ENCODE measurements around the gene KRTAP13-4.

The KRTAP13-4 gene, protein sequence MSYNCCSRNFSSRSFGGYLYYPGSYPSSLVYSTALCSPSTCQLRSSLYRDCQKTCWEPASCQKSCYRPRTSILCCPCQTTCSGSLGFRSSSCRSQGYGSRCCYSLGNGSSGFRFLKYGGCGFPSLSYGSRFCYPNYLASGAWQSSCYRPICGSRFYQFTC
- 0 reads per million in 4 experiments for total RNA-seq

DNA sequence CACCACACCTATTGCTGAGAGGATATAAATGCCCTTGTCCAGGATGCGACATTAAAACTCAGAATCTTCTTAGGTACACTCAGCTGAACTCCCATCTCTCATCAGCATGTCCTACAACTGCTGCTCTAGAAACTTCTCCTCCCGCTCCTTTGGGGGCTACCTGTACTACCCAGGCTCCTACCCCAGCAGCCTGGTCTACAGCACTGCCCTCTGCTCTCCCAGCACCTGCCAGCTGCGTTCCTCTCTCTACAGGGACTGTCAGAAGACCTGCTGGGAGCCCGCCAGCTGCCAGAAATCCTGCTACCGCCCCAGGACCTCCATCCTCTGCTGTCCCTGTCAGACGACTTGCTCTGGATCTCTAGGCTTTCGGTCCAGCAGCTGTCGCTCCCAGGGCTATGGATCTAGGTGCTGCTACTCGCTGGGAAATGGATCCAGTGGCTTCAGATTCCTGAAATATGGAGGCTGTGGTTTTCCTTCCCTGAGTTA is at the start of gene KRTAP13-4:
KRTAP13-4 (plus strand) TSS at position 51 of the 486 bp plus-strand sequence; CDS start at position 107, 56 bp downstream.
- no peak for DNase-seq

DNA sequence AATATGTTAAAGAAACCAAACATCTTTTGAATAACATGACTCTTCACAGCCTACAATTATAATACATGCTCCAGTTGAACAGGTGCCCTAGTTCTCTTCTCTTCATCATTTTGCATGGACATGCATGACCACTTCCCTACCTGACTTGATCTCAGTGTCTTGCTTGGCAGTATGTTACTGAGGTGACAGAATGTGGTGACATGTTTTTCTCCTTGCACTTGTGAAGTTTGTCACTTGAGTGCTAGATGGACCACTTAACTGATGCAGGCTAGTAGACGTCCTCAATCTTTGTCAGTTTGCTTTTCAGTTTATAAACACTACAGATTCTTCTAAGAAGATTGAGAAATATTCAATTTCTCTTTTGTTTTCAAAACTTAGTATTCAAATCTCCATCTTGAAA is 47.8 kb upstream of the KRTAP13-4 start:
- no peak for DNase-seq

DNA sequence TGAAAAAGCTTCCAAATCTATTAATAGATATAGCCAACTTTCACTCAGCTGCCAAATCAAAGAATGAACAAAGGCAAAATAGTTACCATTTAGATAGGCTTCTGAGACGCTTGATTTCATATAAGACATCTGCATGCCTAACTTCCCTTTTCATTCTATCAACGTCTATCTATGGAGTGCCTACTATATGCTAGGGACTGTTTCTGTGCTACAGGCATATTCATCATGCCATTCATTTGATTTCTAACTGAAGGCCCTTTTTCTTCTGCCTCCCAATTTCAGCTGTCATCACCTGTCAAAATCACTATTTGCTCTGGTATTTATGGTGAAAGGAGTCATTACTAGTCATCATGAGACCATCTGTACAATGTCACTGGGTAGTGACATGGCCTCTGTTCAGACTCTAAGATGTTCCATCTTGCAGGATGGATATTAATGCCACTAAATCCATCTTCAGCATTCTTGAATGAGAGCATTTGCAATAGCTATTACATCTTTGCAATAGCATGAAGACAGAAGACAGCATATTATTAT is 38.5 kb upstream of the KRTAP13-4 start:
- DNase-seq, result no peak

DNA sequence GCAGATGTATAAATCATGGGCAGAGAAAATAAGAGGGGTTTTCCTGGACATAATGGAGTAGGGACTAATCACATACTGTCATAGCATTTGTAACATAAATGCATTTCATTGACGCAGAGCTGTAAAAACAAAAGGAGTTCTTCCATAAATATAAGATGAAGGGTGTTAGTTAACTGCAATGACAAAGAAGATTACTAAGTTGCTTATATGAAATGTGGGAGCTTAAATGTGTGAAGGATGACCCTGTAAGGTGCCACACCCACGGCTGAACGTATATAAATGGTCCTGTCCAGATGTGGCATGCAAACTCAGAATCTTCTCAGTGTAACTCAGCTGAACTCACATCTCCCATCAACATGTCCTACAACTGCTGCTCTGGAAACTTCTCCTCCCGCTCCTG is 34.3 kb upstream of the KRTAP13-4 start, which contains the start of gene KRTAP13-1:
KRTAP13-1 (plus strand) TSS at position 301 of the 400 bp plus-strand sequence; CDS start at position 357, 56 bp downstream.
- DNase-seq, result no peak

GRCh38 chr21:30408782-30409494 is 21.1 kb upstream of the KRTAP13-4 start:
- DNase-seq, result no peak

DNA sequence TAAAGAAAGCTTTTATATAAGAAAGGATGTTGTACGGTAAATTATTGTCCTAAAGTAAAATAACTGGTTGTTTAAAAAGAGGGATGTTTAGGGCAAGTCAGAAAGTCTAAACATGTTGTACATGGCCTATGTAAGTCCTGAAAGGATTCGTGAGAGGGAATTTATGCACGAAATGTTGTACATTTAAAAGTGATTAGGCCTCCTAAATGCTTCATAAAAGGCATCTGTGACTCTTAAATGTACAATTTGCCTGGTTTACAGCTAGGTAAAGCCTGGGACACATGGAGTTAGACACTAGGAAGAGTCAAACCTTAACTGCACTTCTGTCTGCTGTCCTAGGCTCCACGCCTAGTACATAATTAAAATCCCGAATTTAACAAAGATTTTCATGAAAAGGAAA is 14.0 kb upstream of the KRTAP13-4 start:
- DNase-seq, result no peak

DNA sequence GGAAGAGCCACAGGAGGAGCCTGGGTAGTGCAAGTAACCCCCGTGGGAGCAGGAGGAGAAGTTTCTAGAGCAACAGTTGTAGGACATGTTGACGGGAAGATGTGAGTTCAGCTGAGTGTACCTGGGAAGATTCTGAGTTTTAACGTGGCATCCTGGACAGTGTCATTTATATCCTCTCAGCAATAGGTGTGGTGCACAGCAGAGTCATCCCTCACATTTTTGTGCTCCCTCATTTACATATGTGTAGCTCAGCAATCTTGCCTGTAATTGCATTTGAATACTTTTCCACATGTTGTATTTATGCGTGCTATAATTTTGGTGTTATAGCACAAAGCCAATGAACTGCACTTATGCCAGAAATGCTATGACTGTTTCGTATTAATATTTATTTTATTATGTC is 4.2 kb upstream of the KRTAP13-4 start, which contains the start of gene KRTAP13-3:
KRTAP13-3 (minus strand) TSS at position 101 of the 400 bp plus-strand sequence; CDS start at position 87, 14 bp downstream.
- no peak for DNase-seq

GRCh38 chr21:30426731-30427130 is 3.3 kb upstream of the KRTAP13-4 start:
- no peak for DNase-seq

DNA sequence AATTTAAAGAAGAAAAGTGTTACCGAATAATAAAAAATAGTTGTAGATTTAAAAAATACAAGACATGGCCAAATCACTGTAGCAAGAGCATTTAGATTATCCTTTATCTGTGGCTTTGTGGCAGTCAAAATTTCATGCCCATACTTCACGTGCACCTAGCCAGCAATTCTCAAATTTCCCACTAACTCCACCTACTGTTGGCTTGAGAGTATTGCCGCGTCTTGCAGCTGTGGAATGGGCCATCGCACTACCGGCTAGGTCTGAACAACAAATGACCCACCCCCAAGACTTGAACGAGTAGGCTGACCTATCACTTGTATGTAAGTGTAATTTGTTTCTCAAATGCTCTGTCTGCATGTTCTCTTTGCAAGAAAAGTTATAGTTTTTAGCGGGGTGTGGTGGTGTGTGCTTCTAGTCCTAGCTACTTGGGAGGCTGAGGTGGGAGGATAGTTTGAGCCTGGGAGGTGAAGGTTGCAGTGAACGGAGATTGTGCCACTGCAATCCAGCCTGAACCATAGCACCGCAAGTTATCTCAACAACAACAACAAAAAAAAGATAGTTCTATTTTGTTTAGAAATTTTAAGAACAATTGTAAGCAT is 4.1 kb downstream of the KRTAP13-4 start:
- DNase-seq, result no peak

- DNase-seq, result no peak
These were observed 7.1 kb downstream of the KRTAP13-4 start for GRCh38 chr21:30437010-30437565.

GRCh38 chr21:30439975-30440374 is 10.0 kb downstream of the KRTAP13-4 start, which contains the start of gene KRTAP15-1:
Gene KRTAP15-1 (plus strand): TSS chr21:30440275. CDS start chr21:30440328, 53 bp downstream.
- DNase-seq, result no peak

DNA sequence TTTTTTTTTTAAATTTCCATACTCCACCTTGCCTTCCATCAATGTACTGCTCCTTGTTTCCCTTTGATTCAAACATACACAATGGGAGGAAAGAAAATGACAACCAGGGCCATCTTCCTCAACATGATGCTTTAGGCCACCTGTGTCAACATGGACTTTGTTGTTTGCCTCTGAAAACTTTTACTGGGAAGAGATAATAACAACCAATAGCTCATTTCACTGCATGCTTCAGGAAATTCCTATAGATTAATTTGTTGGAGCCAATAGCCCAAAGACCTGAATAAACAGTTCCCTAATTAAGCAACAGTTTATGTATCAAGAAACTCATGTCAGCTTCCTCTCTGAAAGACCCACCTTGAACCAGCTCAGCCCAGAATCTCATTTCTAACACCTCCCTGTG is 13.2 kb downstream of the KRTAP13-4 start:
- DNase-seq, result no peak

DNA sequence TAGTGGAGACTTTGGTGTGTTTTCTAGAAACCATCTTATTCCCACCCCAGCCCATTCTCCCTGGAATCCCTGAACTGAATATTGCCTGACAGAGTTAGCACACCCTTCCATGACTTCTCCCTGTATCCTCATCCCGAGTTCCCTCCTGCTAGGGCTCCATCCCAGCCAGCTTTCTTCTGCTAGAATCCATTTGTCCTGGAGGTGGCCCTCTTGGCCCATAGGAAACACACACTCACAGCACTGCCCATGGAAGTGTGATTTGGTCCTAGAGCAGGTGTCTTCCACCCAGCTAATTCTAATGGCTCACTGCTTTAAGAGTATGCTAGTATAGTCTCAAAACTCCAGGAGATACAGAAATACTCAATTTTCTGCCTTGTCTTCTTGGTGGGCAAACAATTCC is 14.2 kb downstream of the KRTAP13-4 start:
- DNase-seq, result no peak

- no peak for DNase-seq
These were observed 17.0 kb downstream of the KRTAP13-4 start for GRCh38 chr21:30447056-30447455.

GRCh38 chr21:30448514-30448913 is 18.5 kb downstream of the KRTAP13-4 start:
- DNase-seq, result no peak

- DNase-seq, result no peak
These were observed 33.7 kb downstream of the KRTAP13-4 start for GRCh38 chr21:30463713-30464112.

- no peak for DNase-seq
These were observed 39.1 kb downstream of the KRTAP13-4 start for GRCh38 chr21:30468900-30469714.

DNA sequence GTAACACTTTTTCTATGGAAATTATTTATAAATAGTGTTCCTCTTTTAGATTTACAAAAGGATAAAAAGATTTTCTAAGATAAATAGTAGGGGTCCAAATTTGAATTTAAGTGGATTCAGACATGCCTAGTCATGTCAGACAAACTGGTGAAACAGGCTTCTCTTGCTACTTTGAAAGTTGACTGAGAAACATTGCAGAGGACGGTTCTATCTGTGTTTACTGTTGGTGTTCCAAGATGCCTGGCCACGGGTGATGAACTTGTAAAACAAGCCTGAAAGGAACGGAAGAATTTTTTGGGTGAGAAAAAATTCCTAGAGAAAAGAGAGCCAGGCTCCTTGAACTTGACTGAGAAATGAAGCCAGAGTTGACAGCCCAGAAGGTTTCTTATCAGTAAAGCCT is 48.0 kb downstream of the KRTAP13-4 start:
- no peak for DNase-seq

GRCh38 chr21:30479259-30479658 is 49.2 kb downstream of the KRTAP13-4 start:
- no peak for DNase-seq

- DNase-seq, result no peak
These were observed 50.1 kb downstream of the KRTAP13-4 start, which contains the start of gene KRTAP19-1 for GRCh38 chr21:30480145-30480544. Gene KRTAP19-1 (minus strand): TSS chr21:30480367. CDS start chr21:30480317, 50 bp downstream.

All from effector CD8-positive, alpha-beta T cell (primary cell).